Stimulated activated CD4-positive, alpha-beta T cell treated with anti-CD3 and anti-CD28 coated beads, Interleukin-1b, Interleukin-23, amount 100 ng/mL, for 4 hours (primary cell): Measurements from ENCODE around the gene CENPX.

Source experiments
- DNase-seq, 2 donors: peaks; one replicate each; pipeline ENCODE4 v3.0.0-alpha.2; 2020; ENCODE audit warnings: low read depth in 2 of 2

CENPX gene

GRCh38 chr17:82023447-82024241 is 966 bp upstream of the CENPX start:
- no peak for DNase-seq

- DNase-seq: peak; percentile 99 to 100
Observed at GRCh38 chr17:82022981-82023446, 336 bp upstream of the CENPX start, which contains the start of gene LRRC45. LRRC45 (plus strand) TSS chr17:82023305; CDS start chr17:82023644, 339 bp downstream.

GRCh38 chr17:82021900-82022309 is 773 bp downstream of the CENPX start:
- no peak for DNase-seq

GRCh38 chr17:82021107-82021899 is 1.4 kb downstream of the CENPX start:
- peak in 1 of 2 donors; percentile 35 for DNase-seq

- DNase-seq: no peak
Observed at GRCh38 chr17:82020572-82021106, 2.0 kb downstream of the CENPX start.

- DNase-seq: peak; percentile 45 to 69
Observed at GRCh38 chr17:82019690-82020571, 2.7 kb downstream of the CENPX start.

- no peak for DNase-seq
Observed at GRCh38 chr17:82018989-82019689, 3.5 kb downstream of the CENPX start.

- no peak for DNase-seq
Observed at GRCh38 chr17:82018152-82018988, 4.3 kb downstream of the CENPX start.

GRCh38 chr17:82017612-82018151 is 5.0 kb downstream of the CENPX start:
- DNase-seq: no peak

- DNase-seq: no peak
Observed at GRCh38 chr17:82016875-82017459, 5.7 kb downstream of the CENPX start.

- DNase-seq: no peak
Observed at GRCh38 chr17:82016061-82016874, 6.4 kb downstream of the CENPX start.

- DNase-seq: no peak
Observed at GRCh38 chr17:82015311-82015971, 7.2 kb downstream of the CENPX start.

- DNase-seq: no peak
Observed at GRCh38 chr17:82014971-82015310, 7.7 kb downstream of the CENPX start.

GRCh38 chr17:82014432-82014831 is 8.2 kb downstream of the CENPX start:
- no peak for DNase-seq

GRCh38 chr17:82013772-82014321 is 8.8 kb downstream of the CENPX start:
- DNase-seq: no peak

- no peak for DNase-seq
Observed at GRCh38 chr17:82013341-82013740, 9.3 kb downstream of the CENPX start.

- DNase-seq: no peak
Observed at GRCh38 chr17:82012640-82013295, 9.9 kb downstream of the CENPX start.
